Measurements from ENCODE around the gene GLCCI1. TPM values are rescaled to one million over a fixed set of nuclear protein-coding genes. Genes with fewer than 3 reads are reported as not detected.
"Not testable (repeated sequence)": the region's sequence is repeated elsewhere in the genome, so short reads cannot be mapped to it uniquely, and the experiment has no call there.

GLCCI1 gene
- total RNA-seq, 1 donor = 6.9 TPM

GRCh38 chr7:8040768-8041369 lies 72.3 kb downstream of the GLCCI1 start:
- DNase-seq (ENCODE audit: low read depth) = no peak
- TF ChIP-seq CTCF (IDR thresholded peaks at IDR 0.05; ENCODE audit: insufficient read depth, low read depth, low read length) = no peak
- H3K4me3 ChIP-seq (ENCODE audit: low read depth, low read length) = no peak overlapping the region

- TF ChIP-seq CTCF (IDR thresholded peaks at IDR 0.05; ENCODE audit: insufficient read depth, low read depth, low read length) = no peak
- DNase-seq (ENCODE audit: low read depth) = no peak
- H3K4me3 ChIP-seq (ENCODE audit: low read depth, low read length) = no peak overlapping the region
Measured at GRCh38 chr7:8042796-8043535, 74.4 kb downstream of the GLCCI1 start.

GRCh38 chr7:8044761-8045430 lies 76.3 kb downstream of the GLCCI1 start:
- no peak for TF ChIP-seq CTCF (IDR thresholded peaks at IDR 0.05; ENCODE audit: insufficient read depth, low read depth, low read length)
- no peak overlapping the region for H3K4me3 ChIP-seq (ENCODE audit: low read depth, low read length)
- no peak for DNase-seq (ENCODE audit: low read depth)

GRCh38 chr7:8048067-8048466 lies 79.5 kb downstream of the GLCCI1 start:
- H3K4me3 ChIP-seq (ENCODE audit: low read depth, low read length) = not testable (repeated sequence)

GRCh38 chr7:8051373-8051772 lies 82.8 kb downstream of the GLCCI1 start:
- TF ChIP-seq CTCF (IDR thresholded peaks at IDR 0.05; ENCODE audit: insufficient read depth, low read depth, low read length) = no peak
- no peak overlapping the region for H3K4me3 ChIP-seq (ENCODE audit: low read depth, low read length)
- no peak for DNase-seq (ENCODE audit: low read depth)

More at GRCh38 chr7:8048067-8048466, 79.5 kb downstream of the GLCCI1 start:
- DNase-seq (ENCODE audit: low read depth) = not testable (repeated sequence)

GRCh38 chr7:8051998-8052397 lies 83.4 kb downstream of the GLCCI1 start:
- no peak for DNase-seq (ENCODE audit: low read depth)
- no peak overlapping the region for H3K4me3 ChIP-seq (ENCODE audit: low read depth, low read length)
- TF ChIP-seq CTCF (IDR thresholded peaks at IDR 0.05; ENCODE audit: insufficient read depth, low read depth, low read length) = no peak

- H3K4me3 ChIP-seq (ENCODE audit: low read depth, low read length) = no peak overlapping the region
- no peak for DNase-seq (ENCODE audit: low read depth)
- no peak for TF ChIP-seq CTCF (IDR thresholded peaks at IDR 0.05; ENCODE audit: insufficient read depth, low read depth, low read length)
Measured at GRCh38 chr7:8052824-8053223, 84.2 kb downstream of the GLCCI1 start.
